GM18520 (cell line): Measurements from ENCODE around the gene AGER.

ENCODE experiments used
- ATAC-seq: cut with Tn5 transposase; IDR thresholded peaks from one replicate; pipeline ENCODE4 v1.9.1; 2021; ENCODE audit not compliant: unreplicated experiment

The AGER gene

GRCh38 chr6:32173051-32173727 is 10.9 kb downstream of the AGER start:
- no peak for ATAC-seq

- ATAC-seq: no peak
These were observed 12.8 kb downstream of the AGER start for GRCh38 chr6:32171234-32171633.

- ATAC-seq: no peak
These were observed 13.8 kb downstream of the AGER start for GRCh38 chr6:32170294-32170693.

- ATAC-seq: no peak
These were observed 15.1 kb downstream of the AGER start for GRCh38 chr6:32168807-32169591.

- ATAC-seq: no peak
These were observed 15.7 kb downstream of the AGER start for GRCh38 chr6:32168350-32168749.

- no peak for ATAC-seq
These were observed 16.2 kb downstream of the AGER start for GRCh38 chr6:32167761-32168262.

GRCh38 chr6:32167154-32167760 is 16.8 kb downstream of the AGER start:
- no peak for ATAC-seq

- ATAC-seq: no peak
These were observed 17.5 kb downstream of the AGER start for GRCh38 chr6:32166411-32167061.

- no peak for ATAC-seq
These were observed 19.8 kb downstream of the AGER start, which contains the start of gene EGFL8 for GRCh38 chr6:32164295-32164694. Gene EGFL8, plus strand, starts transcription at chr6:32164595. Its CDS starts 1,571 bp downstream, at chr6:32166166.

GRCh38 chr6:32163559-32164258 is 20.3 kb downstream of the AGER start:
- ATAC-seq: no peak

- no peak for ATAC-seq
These were observed 26.0 kb downstream of the AGER start for GRCh38 chr6:32158052-32158451.

- no peak for ATAC-seq
These were observed 27.2 kb downstream of the AGER start for GRCh38 chr6:32156891-32157290.

- ATAC-seq: no peak
These were observed 29.4 kb downstream of the AGER start for GRCh38 chr6:32154514-32155161.

GRCh38 chr6:32153564-32154513 is 30.2 kb downstream of the AGER start, which contains the start of gene PPT2:
Gene PPT2, plus strand, starts transcription at chr6:32154141. Its CDS starts 454 bp downstream, at chr6:32154595.
- ATAC-seq: no peak

GRCh38 chr6:32152769-32153563 is 31.1 kb downstream of the AGER start:
- ATAC-seq: no peak

- no peak for ATAC-seq
These were observed 31.9 kb downstream of the AGER start, which contains the start of gene PRRT1 for GRCh38 chr6:32151863-32152768. Gene PRRT1, minus strand, starts transcription at chr6:32151939. Its CDS starts 112 bp downstream, at chr6:32151827.
